Stimulated activated CD8-positive, alpha-beta memory T cell treated with anti-CD3 and anti-CD28 coated beads, Interleukin-15, amount 100 ng/mL, for 48 hours (primary cell): ENCODE data around the gene WDR20.
"Not testable (repeated sequence)": the region's sequence is repeated elsewhere in the genome, so short reads cannot be mapped to it uniquely, and the experiment has no call there.

Experiments
- DNase-seq, 2 donors: peaks; one replicate each; pipeline ENCODE4 v3.0.0-alpha.2; 2020; ENCODE audit warnings: low read depth in 2 of 2

The WDR20 gene

DNA sequence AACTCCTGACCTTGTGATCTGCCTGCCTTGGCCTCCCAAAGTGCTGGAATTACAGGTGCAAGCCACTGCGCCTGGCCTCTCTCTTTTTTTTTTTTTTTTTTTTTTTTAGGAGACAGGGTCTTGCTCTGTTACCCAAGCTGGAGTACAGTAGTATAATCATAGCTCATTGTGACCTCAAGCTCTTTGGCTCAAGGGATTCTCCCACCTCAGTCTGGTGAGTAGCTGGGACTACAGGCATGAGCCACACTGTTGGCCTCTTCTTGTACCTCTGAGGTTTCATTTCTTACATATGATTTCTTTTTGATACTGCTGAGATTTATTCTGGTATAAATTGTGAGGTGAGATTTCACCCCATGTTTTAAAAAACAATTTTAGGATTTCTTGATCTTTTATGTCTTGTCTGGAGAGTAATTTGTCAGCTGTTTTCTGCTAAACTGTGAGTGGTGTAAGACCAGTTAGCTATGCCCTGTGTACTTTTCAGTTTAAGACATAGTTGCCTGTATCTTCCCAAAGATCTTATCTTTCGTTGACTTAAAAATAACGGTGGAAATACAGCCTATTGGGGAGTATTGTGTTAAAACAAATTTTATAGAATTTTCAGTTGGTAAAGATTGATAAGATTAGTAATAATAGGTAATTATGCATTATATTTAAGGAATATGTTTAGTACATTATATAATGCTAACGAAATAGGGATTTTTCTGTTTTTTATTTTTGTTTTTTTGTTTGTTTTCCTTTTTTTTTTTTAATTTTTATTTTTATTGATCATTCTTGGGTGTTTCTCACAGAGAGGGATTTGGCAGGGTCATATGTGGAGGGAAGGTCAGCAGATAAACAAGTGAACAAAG is 31.7 kb downstream of the WDR20 start:
- DNase-seq, result no peak

DNA sequence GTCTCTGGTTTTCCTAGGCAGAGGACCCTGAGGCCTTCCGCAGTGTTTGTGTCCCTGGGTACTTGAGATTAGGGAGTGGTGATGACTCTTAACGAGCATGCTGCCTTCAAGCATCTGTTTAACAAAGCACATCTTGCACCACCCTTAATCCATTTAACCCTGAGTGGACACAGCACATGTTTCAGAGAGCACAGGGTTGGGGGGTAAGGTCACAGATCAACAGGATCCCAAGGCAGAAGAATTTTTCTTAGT is 32.2 kb downstream of the WDR20 start:
- not testable (repeated sequence) for DNase-seq

GRCh38 chr14:102172721-102173120 is 33.0 kb downstream of the WDR20 start:
- not testable (repeated sequence) for DNase-seq

DNA sequence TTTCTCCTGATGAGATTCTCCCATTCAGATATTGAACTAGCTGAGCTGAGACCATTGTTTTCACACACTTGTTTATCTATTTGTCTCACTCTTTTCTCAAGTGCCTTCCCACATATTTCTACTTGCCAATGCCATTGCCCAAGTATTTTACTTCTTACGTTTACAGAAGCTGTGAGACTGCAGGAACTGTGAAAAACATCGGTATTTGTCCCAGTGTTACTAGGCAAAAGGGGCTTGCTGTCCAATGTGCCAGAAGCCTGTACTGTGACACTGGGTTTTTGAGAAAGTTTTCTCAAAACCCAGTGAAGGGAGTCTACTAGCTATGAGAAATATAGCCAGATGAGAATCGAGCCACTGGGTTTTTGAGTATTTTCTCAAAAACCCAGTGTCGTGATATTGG is 37.5 kb downstream of the WDR20 start:
- DNase-seq, result no peak

- DNase-seq, result no peak
These were observed 39.1 kb downstream of the WDR20 start for GRCh38 chr14:102178806-102179205.

DNA sequence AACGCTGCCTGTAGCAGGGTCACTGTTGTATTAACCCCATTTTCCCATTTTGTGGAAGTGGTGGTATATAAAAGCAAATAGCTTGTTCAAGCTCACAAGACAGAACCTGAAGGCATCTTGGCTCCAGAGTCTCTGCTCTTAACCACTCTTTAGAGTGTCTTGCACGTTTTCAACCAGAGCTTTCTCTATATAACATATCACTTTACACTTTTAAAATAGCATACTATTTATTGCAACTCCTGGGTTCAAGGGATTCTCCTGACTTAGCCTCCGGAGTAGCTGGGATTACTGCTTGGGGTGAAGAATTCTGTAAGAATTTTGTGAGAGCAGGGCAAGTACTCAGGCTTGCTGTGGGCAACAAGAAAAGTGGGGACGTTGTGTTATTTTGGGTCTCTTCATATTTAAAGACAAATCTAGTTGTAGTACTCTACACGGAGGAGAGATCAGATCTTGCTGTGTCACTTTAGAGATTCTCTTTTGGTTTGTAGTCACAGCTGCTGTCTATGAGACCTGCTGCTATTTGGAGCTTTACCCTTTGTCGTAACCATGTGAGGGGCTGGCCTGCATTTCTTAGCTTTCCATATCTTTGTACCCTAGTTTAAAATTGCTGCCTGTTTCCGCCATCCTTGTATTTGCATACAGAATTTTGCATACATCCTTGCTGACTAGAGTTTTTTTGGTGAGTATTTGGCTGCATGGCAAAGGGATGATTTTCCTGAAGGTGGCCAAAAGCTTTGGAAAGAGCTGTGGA is 40.7 kb downstream of the WDR20 start:
- no peak for DNase-seq

DNA sequence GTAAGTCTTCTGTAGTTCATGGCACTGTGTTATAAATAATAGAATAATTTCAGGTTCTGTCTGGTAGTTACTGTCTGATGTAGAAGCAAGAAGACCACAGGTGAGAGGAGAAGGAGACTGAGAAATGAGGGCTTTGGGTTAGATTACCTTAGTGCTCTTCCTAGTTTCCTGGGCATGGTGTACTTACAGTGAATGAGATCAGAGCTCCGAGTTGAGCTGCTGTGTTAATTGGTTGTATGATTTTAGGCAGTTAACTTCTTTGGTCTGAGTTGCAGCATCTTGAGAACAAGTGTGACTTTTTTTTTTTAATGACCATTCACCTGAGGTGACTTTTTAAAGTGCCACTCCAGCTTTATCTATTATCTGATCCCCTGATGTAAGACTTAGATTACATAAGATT is 41.5 kb downstream of the WDR20 start:
- DNase-seq, result no peak

- DNase-seq, result no peak
These were observed 42.5 kb downstream of the WDR20 start for GRCh38 chr14:102182190-102182589.

DNA sequence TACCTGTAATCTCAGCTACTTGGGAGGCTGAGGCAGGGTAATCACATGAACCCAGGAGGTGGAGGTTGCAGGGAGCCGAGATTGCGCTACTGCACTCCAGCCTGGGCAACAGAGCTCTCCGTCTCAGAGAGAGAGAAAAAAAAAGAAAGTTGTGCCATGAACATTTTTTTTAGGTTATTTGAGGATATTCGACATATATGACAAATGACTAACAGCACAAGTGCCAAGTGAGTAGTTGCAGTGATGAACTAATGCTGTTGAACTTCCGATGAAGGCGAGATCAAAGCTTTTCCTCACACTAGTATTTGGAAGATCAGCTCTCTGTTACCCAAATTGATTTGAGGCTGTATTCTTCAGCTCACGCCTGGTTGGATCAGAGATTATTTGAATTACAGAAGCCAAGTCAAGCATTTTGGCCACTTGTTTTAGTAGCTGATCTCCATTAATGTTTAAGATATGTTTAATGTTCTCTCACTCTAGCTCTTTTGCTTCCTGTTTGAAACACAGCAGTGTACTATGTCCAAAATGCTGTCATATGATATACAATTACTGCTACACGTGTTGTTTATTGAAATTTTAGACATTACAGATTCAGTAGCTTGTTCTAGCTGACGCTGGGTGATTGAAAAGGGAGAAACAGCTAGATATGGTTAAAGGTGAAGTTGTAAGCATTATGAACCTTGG is 43.4 kb downstream of the WDR20 start:
- no peak for DNase-seq

- no peak for DNase-seq
These were observed 44.2 kb downstream of the WDR20 start for GRCh38 chr14:102183886-102184285.

- DNase-seq, result no peak
These were observed 44.8 kb downstream of the WDR20 start for GRCh38 chr14:102184316-102185035.

- DNase-seq, result no peak
These were observed 45.7 kb downstream of the WDR20 start for GRCh38 chr14:102185360-102185759.

DNA sequence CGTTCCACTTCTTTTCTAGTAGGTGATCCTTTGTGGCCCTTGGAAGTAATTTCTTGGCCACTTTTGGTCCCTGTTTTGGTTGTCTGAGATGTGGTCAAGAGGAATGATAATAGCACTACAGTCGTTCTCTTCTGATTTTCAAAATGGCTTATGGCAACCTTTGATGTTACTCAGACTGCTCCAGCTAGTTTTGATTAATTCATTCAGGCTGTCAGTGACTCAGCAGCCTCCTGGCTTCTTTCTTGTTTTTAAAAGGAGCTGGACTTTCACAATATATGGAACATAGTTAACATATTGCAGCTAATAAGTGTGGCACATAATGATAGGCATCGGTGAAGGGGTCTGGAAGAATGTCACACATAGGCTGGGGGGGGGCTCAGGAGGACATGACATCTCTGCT is 47.3 kb downstream of the WDR20 start:
- DNase-seq, result no peak

DNA sequence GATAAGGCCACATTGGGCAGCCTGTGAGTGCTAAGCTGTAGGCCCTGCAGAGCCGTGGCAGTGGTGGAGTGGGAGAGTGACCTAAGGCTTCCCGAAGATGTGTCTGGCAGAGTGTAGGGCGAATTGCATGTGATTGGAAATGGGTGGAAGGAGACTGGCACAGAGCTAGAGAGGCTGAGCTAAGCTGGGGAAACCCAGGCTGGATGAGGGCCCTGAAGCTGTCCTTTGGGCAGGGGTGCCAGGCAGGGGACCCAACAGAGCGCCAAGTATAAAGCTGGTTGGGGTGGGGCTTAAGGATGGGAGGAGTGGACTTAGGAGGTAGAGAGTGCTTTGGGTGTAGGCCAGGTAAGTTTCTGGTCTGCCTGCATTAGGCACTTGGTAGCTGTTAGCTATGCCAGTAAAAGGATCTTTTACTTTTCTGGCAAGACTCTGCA is 47.9 kb downstream of the WDR20 start:
- no peak for DNase-seq

GRCh38 chr14:102188187-102188586 is 48.5 kb downstream of the WDR20 start:
- no peak for DNase-seq

- no peak for DNase-seq
These were observed 50.2 kb downstream of the WDR20 start for GRCh38 chr14:102189874-102190273.

DNA sequence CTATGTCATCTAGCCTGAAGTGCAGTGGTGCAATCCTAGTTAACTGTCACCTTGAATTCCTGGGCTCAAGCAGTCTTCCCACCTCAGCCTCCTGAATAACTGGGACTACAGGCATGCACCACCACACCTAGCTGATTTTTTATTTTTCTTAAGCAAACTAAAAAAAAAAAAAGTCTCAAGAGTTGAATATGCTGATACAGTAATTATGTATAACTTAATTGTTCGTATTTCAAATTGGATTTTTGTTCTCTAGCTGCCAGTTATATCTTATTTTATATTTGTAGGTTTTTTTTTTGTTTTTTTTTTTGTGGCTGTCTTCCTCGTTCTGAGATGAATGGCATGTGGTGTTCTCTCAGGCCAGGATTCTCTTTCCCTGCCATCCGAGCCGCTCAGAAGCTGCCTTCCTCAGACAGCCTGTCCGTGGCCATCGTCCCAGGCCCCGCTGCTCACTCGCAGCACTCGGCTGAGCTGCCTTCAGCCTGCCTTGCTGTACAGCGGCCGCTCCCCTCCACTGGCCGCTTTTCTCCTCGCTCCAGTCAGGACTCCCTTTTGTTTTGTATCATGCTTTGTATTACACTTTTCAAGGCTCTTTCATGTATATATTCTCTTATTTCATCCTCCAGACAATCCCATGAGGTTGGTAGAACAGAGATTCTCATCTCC is 53.3 kb downstream of the WDR20 start:
- DNase-seq, result no peak

GRCh38 chr14:102194856-102195255 is 55.2 kb downstream of the WDR20 start:
- DNase-seq, result no peak

DNA sequence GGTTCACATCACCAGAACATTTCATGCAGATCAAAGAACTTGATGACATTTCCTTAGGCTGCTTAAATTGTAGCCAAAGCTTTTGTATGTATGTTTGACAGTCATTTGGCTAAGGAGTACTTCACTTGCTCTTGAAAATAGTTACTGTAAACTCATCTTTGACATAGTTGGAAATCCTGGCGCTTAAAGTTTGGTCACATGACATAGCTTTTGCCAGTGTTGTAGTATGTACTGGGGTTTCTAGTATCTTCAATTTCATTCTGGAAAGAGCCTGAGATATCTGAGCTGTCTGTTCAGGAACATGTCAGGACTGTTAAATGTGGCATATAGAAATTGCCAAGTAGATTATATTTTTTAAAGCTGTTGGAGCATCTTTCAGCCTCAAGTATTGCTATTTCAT is 55.7 kb downstream of the WDR20 start:
- no peak for DNase-seq

- no peak for DNase-seq
These were observed 56.6 kb downstream of the WDR20 start for GRCh38 chr14:102196039-102196901.

GRCh38 chr14:102196902-102197230 is 57.2 kb downstream of the WDR20 start:
- DNase-seq, result no peak
